Smooth muscle cell (in vitro differentiated cells): Measurements from ENCODE around the gene ELN. TPM values are rescaled to one million over a fixed set of nuclear protein-coding genes. Genes with fewer than 3 reads are reported as not detected.

Source experiments
- DNase-seq: peaks from one replicate; lab custom pipeline; 2025; ENCODE audit not compliant: unreplicated experiment; lab: John Stamatoyannopoulos, UW
- H2AFZ ChIP-seq: fragments of 200-600 bp; sonication (generic); 2 replicates; pipeline ENCODE4 v1.6.0; 2016; ENCODE audit warnings: antibody characterized with exemption, low read depth, mild to moderate bottlenecking
- H3F3A ChIP-seq: fragments of 200-600 bp; sonication (generic); 2 replicates; pipeline ENCODE4 v1.6.0; 2017; ENCODE audit warnings: antibody characterized with exemption, low read depth
- H3K27ac ChIP-seq: fragments of 200-600 bp; sonication (generic); 2 replicates; pipeline ENCODE4 v1.5.1; 2016; ENCODE audit warnings: low read depth, mild to moderate bottlenecking
- H3K27me3 ChIP-seq: fragments of 200-600 bp; sonication (generic); 2 replicates; pipeline ENCODE4 v1.6.1; 2016; ENCODE audit warnings: low read depth, mild to moderate bottlenecking
- H3K36me3 ChIP-seq: fragments of 200-600 bp; sonication (generic); 2 replicates; pipeline ENCODE4 v1.5.1; 2016; ENCODE audit warnings: low read depth
- H3K4me1 ChIP-seq: fragments of 200-600 bp; sonication (generic); 2 replicates; pipeline ENCODE4 v1.5.1; 2016; ENCODE audit warnings: low read depth
- H3K4me2 ChIP-seq: fragments of 200-600 bp; sonication (generic); 2 replicates; pipeline ENCODE4 v1.6.0; 2016; ENCODE audit warnings: mild to moderate bottlenecking
- H3K4me3 ChIP-seq: fragments of 200-600 bp; sonication (generic); 2 replicates; pipeline ENCODE4 v1.5.1; 2016; ENCODE audit warnings: mild to moderate bottlenecking
- H3K79me2 ChIP-seq: fragments of 200-600 bp; sonication (generic); 2 replicates; pipeline ENCODE4 v1.6.0; 2016; ENCODE audit warnings: low read depth, mild to moderate bottlenecking
- H3K9ac ChIP-seq: fragments of 200-600 bp; sonication (generic); 2 replicates; pipeline ENCODE4 v1.6.0; 2016; ENCODE audit warnings: low read depth
- H3K9me3 ChIP-seq: fragments of 200-600 bp; sonication (generic); replicated peaks from 2 replicates; pipeline ENCODE4 v1.5.1; 2016; ENCODE audit warnings: low read depth
- H4K20me1 ChIP-seq: fragments of 200-600 bp; sonication (generic); 2 replicates; pipeline ENCODE4 v1.6.0; 2016; ENCODE audit warnings: low read depth
- CTCF ChIP-seq: fragments of 200-600 bp; sonication (generic); IDR thresholded peaks from 2 replicates; pipeline ENCODE4 v1.5.1; 2017; ENCODE audit warnings: borderline replicate concordance, mild to moderate bottlenecking, antibody characterized with exemption; ENCODE audit not compliant: insufficient read depth, poor library complexity, severe bottlenecking
- WGBS: methylation state at CpG from one replicate; pipeline ENCODE4 v1.1.7; 2016; ENCODE audit warnings: low lambda C conversion rate; 5-methylcytosine and 5-hydroxymethylcytosine counted together
- polyA plus RNA-seq: library from polyadenylated mRNA; unstranded; fragments of >200 nt; fragmentation: Nextera tagmentation; extraction: Ambion mirVana; gene quantifications from 2 replicates; pipeline ENCODE4 v1.2.1, GENCODE V29; 2016
- total RNA-seq: library from RNA; depleted of rRNA; stranded (reverse); fragments of >200 nt; gene quantifications from 2 replicates; pipeline ENCODE4 v1.2.3, GENCODE V29; 2014

ELN gene
- total and polyA plus RNA-seq, 2 experiments from 2014 or later, result 0.13 TPM; not detected in 1

DNA sequence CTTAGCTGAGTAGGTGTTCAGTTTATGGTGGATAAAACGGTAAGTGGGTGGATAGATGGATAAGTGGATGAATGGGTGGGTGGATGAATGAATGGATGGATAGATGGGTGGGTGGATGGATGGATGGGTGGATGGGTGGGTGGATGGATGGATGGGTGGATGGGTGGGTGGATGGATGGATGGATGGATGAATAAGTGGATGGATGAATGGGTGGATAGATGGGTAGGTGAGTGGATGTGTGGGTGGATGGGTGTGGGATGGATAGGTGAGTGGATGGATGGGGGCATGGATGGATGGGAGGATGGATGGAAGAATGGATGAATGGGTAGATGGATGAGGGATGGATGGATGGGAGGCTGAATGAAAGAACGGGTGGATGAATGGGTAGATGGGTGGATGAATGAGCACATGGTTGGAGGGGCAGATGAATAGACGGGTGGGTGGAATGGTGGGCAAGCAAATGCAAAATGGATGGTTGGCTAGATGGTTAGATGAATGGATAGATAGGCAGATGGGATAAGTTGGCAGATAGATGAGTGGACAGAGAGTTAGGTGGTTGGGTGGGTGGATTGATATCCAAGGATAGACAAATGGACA, 25.7 kb downstream of the ELN start:
- H3K4me1 ChIP-seq, result no peaks in the 10 kb centered on the region
- H3K27ac ChIP-seq, result no peak overlapping the region
- no peak overlapping the region for H3K4me3 ChIP-seq
- H3K4me2 ChIP-seq, result no peak overlapping the region
- no peak overlapping the region for H2AFZ ChIP-seq
- H3K79me2 ChIP-seq, result no peaks in the 10 kb centered on the region
- no peaks in the 10 kb centered on the region for H3K9me3 ChIP-seq
- H3K9ac ChIP-seq, result no peak overlapping the region
- H4K20me1 ChIP-seq, result no peaks in the 10 kb centered on the region
- H3F3A ChIP-seq, result no peaks in the 10 kb centered on the region
- H3K36me3 ChIP-seq, result no peaks in the 10 kb centered on the region
- 93% methylated on average over 3 of the region's 3 CpGs for WGBS
- DNase-seq, result no peak
- TF ChIP-seq CTCF, result no peak
- peaks cover 23% of the 10 kb centered on the region for H3K27me3 ChIP-seq

- no peaks in the 10 kb centered on the region for H4K20me1 ChIP-seq
- no peaks in the 10 kb centered on the region for H3K36me3 ChIP-seq
- no peak for DNase-seq
- H3K4me2 ChIP-seq, result no peak overlapping the region
- no peaks in the 10 kb centered on the region for H3K9me3 ChIP-seq
- no peaks in the 10 kb centered on the region for H3K79me2 ChIP-seq
- peaks cover 23% of the 10 kb centered on the region for H3K27me3 ChIP-seq
- no peaks in the 10 kb centered on the region for H3K4me1 ChIP-seq
- H2AFZ ChIP-seq, result no peak overlapping the region
- TF ChIP-seq CTCF, result no peak
- no peak overlapping the region for H3K9ac ChIP-seq
- 92% methylated on average over 26 of the region's 26 CpGs for WGBS
- H3K27ac ChIP-seq, result no peak overlapping the region
- no peaks in the 10 kb centered on the region for H3F3A ChIP-seq
- H3K4me3 ChIP-seq, result no peak overlapping the region
Observed at GRCh38 chr7:74056096-74056915, 28.3 kb downstream of the ELN start.

DNA sequence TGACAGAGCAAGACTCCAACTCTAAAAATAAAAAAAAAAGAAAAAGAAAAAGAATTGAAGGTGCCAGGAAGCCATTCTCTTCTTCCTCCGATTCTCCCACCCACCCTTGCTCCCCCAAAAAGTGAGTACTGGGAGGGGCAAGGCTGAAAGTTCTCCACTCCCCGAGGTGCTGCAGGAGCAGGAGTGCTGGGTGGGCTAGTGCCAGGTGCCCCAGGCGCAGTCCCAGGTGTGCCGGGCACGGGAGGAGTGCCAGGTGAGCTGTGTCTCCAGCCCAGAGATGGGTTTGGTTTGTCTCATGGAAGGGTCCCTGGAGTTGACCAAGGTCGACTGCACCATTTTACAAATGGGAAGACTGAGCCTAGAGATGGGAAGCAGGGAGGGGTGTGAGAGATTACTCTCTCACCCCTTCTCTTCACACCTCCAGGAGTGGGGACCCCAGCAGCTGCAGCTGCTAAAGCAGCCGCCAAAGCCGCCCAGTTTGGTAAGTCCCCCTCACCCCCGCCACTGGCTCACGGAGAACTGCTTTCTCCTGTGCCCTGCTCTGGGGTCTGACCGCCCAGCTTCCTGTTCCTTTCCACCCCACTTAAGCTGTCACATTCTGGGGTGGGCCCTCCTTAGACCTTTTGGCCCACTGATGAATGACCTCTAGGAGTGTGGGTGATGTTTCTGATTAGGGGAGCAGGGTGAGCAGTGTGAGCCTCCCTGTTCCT, 29.4 kb downstream of the ELN start:
- Histone ChIP-seq H3K9me3 (no peaks in the 10 kb centered on the region), H3K4me2 (no peak overlapping the region), H3K4me1 (no peaks in the 10 kb centered on the region), H4K20me1 (no peaks in the 10 kb centered on the region), H3K79me2 (no peaks in the 10 kb centered on the region), H3K9ac (no peak overlapping the region), H3K27me3 (peaks cover 22% of the 10 kb centered on the region), H3K36me3 (no peaks in the 10 kb centered on the region), H3K4me3 (no peak overlapping the region), H3K27ac (no peak overlapping the region), H2AFZ (no peak overlapping the region), H3F3A (no peaks in the 10 kb centered on the region)
- no peak for DNase-seq
- WGBS, result 95% methylated on average over 11 of the region's 11 CpGs
- TF ChIP-seq CTCF, result no peak
